Central memory CD8-positive, alpha-beta T cell (primary cell): ENCODE measurements around the gene RUNDC1.

Experiments
- ATAC-seq: fragments of 150-1000 bp; cut with Tn5 transposase; replicated peaks from 2 replicates; pipeline ENCODE4 v1.10.0; 2022; ENCODE audit warnings: mild to moderate bottlenecking, moderate FRiP score, moderate number of reproducible peaks; ENCODE audit not compliant: poor library complexity, severe bottlenecking; ENCODE audit errors: extremely low read depth
- DNase-seq, 2 donors: peaks; one replicate each; pipeline ENCODE4 v3.0.0; 2021; ENCODE audit warnings: low spot score in 2 of 2
- H3K27ac Mint-ChIP-seq: one replicate; pipeline ENCODE4 v1.8.0; 2022; ENCODE audit warnings: low read depth, mild to moderate bottlenecking, moderate library complexity, mixed read lengths
- H3K27me3 Mint-ChIP-seq: one replicate; pipeline ENCODE4 v1.8.0; 2022; ENCODE audit warnings: mixed read lengths
- H3K36me3 Mint-ChIP-seq: one replicate; pipeline ENCODE4 v1.8.0; 2022; ENCODE audit warnings: mild to moderate bottlenecking, moderate library complexity, mixed read lengths; ENCODE audit not compliant: insufficient read depth
- H3K4me1 Mint-ChIP-seq: one replicate; pipeline ENCODE4 v1.8.0; 2022; ENCODE audit warnings: mixed read lengths
- H3K4me3 Mint-ChIP-seq: one replicate; pipeline ENCODE4 v1.8.0; 2022; ENCODE audit warnings: mild to moderate bottlenecking, moderate library complexity, mixed read lengths
- H3K9me3 Mint-ChIP-seq: one replicate; pipeline ENCODE4 v1.8.0; 2022; ENCODE audit warnings: mixed read lengths

The RUNDC1 gene

DNA sequence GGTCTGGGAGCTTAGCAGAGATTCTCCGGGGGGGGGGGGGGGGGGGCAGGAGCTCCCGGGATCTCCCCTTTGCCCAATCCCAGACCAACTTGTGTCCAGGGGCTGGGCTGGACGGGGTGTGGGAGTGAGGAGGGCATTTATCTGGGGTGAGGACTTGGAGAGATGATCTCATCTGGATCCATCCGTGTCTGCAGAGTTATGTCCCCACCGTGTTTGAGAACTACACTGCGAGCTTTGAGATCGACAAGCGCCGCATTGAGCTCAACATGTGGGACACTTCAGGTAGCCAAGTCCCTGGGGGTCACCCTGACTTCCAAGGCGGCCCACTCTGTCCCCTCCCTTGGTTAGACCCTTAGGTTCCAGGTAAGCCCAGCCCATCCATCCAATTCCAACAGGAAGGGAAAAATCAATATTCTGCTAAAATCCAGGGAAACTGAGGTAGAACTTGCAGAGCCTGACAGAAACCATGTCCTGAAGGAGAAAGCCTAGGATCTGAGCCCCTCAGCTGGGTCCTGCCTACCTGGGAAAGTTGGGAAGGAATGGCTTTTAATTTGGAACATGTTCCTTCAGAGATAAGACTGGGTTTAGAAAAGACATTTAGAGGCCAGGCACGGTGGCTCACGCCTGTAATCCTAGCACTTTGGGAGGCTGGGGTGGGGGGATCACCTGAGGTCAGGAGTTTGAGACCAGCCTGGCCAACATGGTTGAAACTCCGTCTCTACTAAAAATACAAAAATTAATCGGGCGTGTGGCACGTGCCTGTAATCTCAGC lies 45.6 kb downstream of the RUNDC1 start:
- H3K27me3 Mint-ChIP-seq, result no peaks in the 10 kb centered on the region
- peaks cover 12% of the 10 kb centered on the region for H3K36me3 Mint-ChIP-seq
- peak overlapping the region; percentile 93 for H3K4me3 Mint-ChIP-seq
- H3K9me3 Mint-ChIP-seq, result no peaks in the 10 kb centered on the region
- peak overlapping the region; percentile 94 for H3K27ac Mint-ChIP-seq
- H3K4me1 Mint-ChIP-seq, result peaks cover 25% of the 10 kb centered on the region
- DNase-seq (no peak), ATAC-seq (no peak)

DNA sequence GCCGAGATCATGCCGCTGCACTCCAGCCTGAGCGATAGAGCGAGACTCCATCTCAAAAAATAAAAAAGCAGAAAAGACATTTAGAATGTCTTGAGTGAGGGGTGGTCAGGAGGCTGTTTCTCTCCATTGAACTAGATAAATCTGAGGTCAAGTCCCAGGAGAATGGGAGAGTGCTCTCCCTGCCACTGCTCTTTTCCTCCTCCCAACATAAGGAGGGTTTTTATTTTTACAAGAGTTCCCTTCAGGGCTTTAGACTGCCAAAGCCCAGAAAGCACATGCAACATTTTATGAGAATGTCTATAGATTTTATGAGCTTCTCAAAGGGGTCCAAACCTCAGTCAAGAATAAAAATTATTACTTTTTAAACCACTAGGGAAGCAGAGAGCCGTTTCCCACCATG lies 46.2 kb downstream of the RUNDC1 start:
- no peaks in the 10 kb centered on the region for H3K27me3 Mint-ChIP-seq
- H3K27ac Mint-ChIP-seq, result no peak overlapping the region
- peaks cover 19% of the 10 kb centered on the region for H3K4me1 Mint-ChIP-seq
- no peak for DNase-seq
- H3K4me3 Mint-ChIP-seq, result peak overlapping the region; percentile 93
- peaks cover 9% of the 10 kb centered on the region for H3K36me3 Mint-ChIP-seq
- ATAC-seq, result no peak
- H3K9me3 Mint-ChIP-seq, result no peaks in the 10 kb centered on the region

DNA sequence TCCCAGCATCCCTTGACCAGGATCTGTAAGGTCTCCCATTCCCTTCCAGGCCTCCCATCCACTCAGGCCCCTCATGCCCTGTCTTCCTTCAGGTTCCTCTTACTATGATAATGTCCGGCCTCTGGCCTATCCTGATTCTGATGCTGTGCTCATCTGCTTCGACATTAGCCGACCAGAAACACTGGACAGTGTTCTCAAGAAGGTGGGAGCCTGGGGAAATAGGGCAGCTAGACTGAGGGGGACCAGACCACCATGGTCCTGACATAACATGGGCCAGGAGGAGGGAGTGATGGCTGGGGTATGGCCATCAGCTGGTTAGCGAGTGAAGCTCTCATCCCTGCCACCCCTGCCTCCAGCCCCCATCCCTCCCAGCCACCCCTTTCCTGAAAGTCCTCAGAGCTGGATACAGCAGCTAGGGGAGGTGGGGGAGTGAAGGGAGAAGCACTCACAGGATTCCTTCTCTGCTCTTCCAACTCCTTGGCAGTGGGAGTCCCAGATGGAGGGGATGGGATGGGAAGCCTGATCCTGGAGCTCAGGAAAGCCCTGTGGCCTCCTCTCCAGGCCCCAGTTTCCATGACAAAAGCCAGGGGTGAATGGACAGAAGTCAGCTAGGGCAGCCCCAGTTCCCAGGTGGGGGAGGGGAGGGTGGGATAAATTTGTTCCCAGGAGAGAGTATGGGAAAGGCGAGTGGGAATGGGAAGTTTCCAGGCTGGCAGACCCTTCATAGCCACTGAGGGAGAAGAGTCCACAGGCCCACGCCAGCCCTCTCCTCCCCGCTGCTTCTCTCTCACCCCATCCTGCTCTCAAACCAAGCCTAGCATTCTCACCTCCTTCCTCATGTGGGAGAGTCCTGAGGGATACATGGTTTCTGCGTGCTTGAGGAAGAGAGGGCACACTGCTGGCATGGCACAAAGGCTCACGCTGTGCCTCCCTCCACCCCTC lies 47.0 kb downstream of the RUNDC1 start:
- no peak for ATAC-seq
- H3K36me3 Mint-ChIP-seq, result peaks cover 6% of the 10 kb centered on the region
- no peak overlapping the region for H3K27ac Mint-ChIP-seq
- H3K27me3 Mint-ChIP-seq, result no peaks in the 10 kb centered on the region
- no peak overlapping the region for H3K4me3 Mint-ChIP-seq
- no peaks in the 10 kb centered on the region for H3K9me3 Mint-ChIP-seq
- no peak for DNase-seq
- H3K4me1 Mint-ChIP-seq, result peaks cover 14% of the 10 kb centered on the region

DNA sequence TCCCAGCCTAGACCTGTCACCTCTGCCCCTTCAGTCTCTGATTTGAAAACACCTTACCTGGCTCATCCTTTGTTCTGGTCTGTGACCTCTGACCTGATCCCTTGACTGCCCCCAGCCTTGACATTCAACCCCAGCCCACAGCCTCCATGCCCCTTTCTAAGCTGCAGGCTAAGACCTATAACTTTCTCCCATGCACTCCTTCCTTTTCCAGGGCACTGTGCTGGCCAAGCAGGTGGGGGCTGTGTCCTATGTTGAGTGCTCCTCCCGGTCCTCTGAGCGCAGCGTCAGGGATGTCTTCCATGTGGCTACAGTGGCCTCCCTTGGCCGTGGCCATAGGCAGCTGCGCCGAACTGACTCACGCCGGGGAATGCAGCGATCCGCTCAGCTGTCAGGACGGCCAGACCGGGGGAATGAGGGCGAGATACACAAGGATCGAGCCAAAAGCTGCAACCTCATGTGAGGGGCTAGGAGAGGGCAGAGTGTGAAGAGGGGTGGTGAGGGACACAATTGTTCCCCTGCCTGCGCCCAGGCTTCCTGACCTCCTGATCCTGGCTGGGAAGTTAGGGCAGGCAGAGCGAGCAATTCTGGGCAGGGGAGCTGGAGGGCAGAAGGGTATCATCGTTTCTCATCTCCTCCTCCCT lies 48.0 kb downstream of the RUNDC1 start:
- Mint-ChIP-seq H3K36me3 (peaks cover 6% of the 10 kb centered on the region), H3K27me3 (no peaks in the 10 kb centered on the region), H3K4me1 (peaks cover 14% of the 10 kb centered on the region), H3K4me3 (no peak overlapping the region), H3K9me3 (no peaks in the 10 kb centered on the region), H3K27ac (no peak overlapping the region)
- no peak for ATAC-seq
- DNase-seq, result no peak

DNA sequence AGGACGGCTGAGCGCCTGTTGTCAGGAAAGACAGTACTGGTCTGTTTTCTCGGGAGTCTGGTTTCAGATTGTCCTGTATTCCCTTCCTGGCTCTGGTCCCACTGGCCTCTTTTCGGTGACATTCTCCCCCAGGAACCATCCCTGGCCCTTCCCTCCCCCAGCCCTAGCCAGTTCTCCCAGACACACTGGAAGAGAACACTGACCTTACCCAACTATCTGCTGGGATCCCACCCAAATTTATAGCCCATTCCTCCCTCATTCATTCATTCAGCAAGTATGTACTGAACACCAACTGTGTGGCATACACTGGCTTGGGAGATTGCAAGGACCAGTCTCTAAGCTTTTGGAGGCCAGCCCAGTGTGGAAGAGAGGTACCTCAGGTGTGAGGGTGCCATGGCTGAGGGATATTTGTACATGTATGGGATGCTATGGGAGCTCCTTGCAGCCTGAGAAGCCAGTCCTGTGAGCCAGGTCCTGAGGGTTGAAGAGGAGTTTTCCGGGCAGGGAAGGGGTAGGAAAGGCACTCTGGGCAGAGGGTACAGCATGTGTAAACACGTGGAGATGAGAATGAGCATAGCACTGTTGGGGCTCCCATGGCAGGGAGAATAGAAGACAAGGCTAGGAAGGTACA lies 49.9 kb downstream of the RUNDC1 start:
- Mint-ChIP-seq H3K27ac (no peak overlapping the region), H3K4me3 (no peak overlapping the region), H3K27me3 (no peaks in the 10 kb centered on the region), H3K36me3 (no peaks in the 10 kb centered on the region), H3K4me1 (peaks cover 4% of the 10 kb centered on the region), H3K9me3 (no peaks in the 10 kb centered on the region)
- no peak for DNase-seq
- ATAC-seq, result no peak

DNA sequence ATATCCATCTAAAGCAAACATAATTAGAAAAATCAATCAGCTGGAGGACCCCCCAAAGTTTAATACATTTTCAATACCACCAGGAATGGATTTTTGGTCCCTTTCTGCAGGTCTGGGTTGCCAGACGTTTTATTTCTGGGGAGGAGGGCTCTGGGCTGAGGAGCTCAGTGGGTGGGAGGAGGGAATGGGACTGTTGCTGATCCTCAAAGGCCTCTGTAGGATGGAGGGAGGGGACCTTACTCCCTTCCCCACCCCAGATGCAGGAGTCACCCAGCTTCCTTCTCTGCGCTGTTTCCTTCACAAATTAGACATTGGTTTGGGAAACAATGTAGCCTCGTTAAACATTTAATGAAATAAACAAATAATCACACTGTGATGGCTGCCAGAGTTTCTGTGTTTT lies 51.3 kb downstream of the RUNDC1 start:
- ATAC-seq (no peak), DNase-seq (no peak)
- no peaks in the 10 kb centered on the region for H3K4me1 Mint-ChIP-seq
- H3K4me3 Mint-ChIP-seq, result no peak overlapping the region
- H3K36me3 Mint-ChIP-seq, result no peaks in the 10 kb centered on the region
- H3K9me3 Mint-ChIP-seq, result no peaks in the 10 kb centered on the region
- H3K27me3 Mint-ChIP-seq, result no peaks in the 10 kb centered on the region
- H3K27ac Mint-ChIP-seq, result no peak overlapping the region

DNA sequence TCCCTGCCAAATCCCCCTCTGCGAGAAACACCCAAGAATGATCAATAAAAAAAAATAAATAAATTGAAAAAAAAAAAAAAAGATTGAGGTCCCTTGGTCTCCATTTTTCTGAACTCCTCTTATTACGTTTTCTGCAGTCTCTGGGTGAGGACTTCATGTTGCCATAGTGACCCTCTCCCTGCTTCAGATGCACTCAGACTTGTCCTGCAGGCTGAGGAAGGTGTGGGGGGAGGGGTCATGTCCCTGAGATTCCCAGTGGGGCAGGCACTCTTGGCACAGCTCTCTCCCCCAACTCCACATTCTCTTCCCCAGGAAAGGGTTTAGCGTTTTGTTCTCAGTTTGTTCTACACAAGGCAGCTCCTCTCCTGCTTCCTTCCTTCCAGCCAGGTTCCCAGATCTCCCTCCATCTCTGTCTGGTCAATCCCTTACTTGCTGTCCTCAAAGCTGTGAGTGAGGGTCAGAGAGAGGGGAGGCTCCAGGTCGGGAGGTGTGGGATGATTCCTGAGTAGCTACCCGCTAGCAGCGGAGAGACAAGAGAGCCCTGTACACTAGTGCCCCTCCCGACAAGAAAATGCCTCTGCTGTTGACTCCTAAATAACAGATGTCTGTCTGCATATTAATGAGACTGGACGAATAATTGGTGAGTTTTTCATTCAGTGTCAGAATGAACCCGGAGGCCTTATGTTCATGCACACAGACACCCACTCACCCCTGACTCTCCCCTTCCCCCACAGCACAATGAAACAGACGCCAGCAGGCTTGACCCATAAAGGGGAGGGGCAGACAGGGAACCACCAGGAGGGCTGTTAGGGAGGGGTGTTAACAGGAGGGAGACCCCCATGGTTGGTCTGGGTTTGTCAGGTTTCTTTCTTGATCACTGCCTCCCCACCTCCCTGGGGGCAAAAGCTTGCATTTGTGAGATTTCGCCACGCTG lies 53.9 kb downstream of the RUNDC1 start:
- no peaks in the 10 kb centered on the region for H3K4me1 Mint-ChIP-seq

DNA sequence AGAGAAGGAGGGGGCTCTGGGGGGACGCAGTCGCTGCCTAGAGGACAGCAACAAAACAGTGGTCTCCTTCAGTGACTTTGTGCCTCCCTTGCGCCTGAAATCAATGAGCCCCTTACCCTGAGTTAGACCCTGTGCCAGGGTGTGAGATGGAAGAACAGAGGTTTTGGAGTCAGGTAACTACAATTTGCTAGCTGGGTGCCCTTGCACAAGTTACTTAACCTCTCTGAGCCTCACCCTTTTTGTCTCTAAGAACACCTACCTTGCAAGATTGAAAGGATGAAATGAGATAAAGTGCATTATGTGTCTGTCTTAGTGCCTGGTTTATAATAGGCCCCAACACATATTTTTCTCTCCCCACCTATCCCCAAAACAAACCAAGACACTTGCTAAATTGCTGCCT lies 54.5 kb downstream of the RUNDC1 start:
- Mint-ChIP-seq H3K9me3 (no peaks in the 10 kb centered on the region), H3K27ac (no peak overlapping the region), H3K4me1 (no peaks in the 10 kb centered on the region), H3K4me3 (no peak overlapping the region), H3K27me3 (no peaks in the 10 kb centered on the region), H3K36me3 (no peaks in the 10 kb centered on the region)
- ATAC-seq, result no peak
- DNase-seq, result no peak

More for the DNA sequence above, 53.9 kb downstream of the RUNDC1 start:
- Mint-ChIP-seq H3K4me3 (no peak overlapping the region), H3K27ac (no peak overlapping the region), H3K36me3 (no peaks in the 10 kb centered on the region), H3K9me3 (no peaks in the 10 kb centered on the region), H3K27me3 (no peaks in the 10 kb centered on the region)
- DNase-seq, result no peak
- ATAC-seq, result no peak

DNA sequence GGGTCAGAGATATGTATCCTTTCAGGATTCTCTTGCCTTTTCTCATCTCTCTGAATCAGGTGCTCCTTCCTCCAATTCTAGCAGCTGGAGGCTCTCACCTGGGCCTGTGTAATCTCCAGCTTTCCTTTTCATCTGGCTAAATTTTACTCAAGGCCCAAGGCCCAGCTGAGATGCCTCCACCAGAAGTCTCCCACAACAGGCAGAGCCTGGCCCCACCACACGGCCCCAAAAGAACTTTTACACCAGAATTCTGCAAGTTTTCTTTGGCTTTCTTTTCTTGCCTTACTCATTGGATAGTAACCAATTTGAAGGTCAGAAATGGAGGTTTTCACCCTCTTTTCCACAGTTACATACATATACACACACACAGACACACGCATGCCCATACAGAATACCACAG lies 59.3 kb downstream of the RUNDC1 start:
- ATAC-seq (no peak), DNase-seq (no peak)
- Mint-ChIP-seq H3K9me3 (no peaks in the 10 kb centered on the region), H3K4me1 (no peaks in the 10 kb centered on the region), H3K27me3 (no peaks in the 10 kb centered on the region), H3K27ac (no peak overlapping the region), H3K36me3 (no peaks in the 10 kb centered on the region), H3K4me3 (no peak overlapping the region)

DNA sequence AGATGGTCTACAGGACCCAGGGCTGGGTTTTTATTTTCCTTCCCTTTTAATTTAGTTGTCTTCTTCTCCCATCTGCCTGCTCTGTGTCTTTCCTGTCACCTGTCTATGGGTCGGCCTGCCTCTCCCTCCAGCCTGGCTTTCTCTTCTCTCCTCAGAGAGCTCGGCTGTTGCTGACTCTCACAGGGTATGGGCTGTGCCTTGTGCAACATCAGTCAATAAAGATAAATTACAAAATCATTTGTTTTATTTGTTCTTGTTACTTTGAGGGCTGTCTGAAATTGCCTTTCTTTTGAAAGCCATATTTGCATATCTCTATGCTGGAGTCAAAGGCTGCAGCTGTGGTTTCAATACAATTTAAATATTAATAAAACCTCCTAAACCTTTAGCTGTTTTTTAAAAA lies 60.3 kb downstream of the RUNDC1 start:
- Mint-ChIP-seq H3K4me3 (no peak overlapping the region), H3K9me3 (no peaks in the 10 kb centered on the region), H3K36me3 (no peaks in the 10 kb centered on the region), H3K4me1 (no peaks in the 10 kb centered on the region), H3K27ac (no peak overlapping the region), H3K27me3 (no peaks in the 10 kb centered on the region)
- no peak for ATAC-seq
- no peak for DNase-seq

DNA sequence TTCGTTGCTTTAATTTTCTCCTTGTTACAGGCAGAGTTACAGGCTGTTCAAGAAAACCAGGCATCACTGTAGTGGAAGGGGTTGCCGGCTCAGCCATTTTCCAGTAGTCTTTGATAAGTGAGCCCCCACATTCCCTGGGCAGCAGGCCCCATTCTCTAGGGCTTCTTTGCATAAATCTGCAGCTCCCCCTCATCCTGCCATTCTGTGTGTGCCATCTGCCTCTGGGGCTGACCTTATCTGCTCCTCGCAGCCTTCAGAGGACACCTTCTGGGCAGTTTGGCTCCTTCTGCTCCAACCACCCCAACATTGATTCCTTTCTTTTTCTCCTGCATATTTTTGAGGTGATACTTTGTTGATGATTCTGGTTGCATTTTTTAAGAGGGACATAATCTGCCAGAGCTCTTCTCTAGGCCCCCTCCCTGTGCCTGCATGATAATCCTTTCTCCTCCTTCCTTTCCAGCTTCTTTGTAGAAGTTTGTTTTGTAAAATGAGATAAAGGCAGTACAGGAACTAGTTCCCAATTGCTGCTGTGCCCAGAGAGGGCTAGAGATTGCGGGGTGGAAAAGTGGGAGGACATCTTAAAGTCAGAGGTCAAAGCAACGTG lies 61.8 kb downstream of the RUNDC1 start:
- ATAC-seq (no peak), DNase-seq (no peak)
- Mint-ChIP-seq H3K27me3 (no peaks in the 10 kb centered on the region), H3K9me3 (no peaks in the 10 kb centered on the region), H3K4me1 (no peaks in the 10 kb centered on the region), H3K36me3 (no peaks in the 10 kb centered on the region), H3K4me3 (no peak overlapping the region), H3K27ac (no peak overlapping the region)
